HCT116 (cell line): Measurements from ENCODE around the gene CLEC14A. TPM values are rescaled to one million over a fixed set of nuclear protein-coding genes. Genes with fewer than 3 reads are reported as not detected.

Experiments
- ATAC-seq: fragments of 200-7000 bp; cut with Tn5 transposase; 2 replicates; pipeline ENCODE4 v1.9.1; 2020; ENCODE audit warnings: mild to moderate bottlenecking, moderate library complexity
- BruUV-seq: library from RNA; stranded (reverse); fragments of 400-500 nt; replicated peaks from 2 replicates; lab custom pipeline; 2021; lab: Mats Ljungman, UMichigan
- CTCF ChIA-PET: fragments of 300-600 bp; sonication (Branson Sonifier 250); formaldehyde crosslinking; loops from one replicate; lab custom pipeline; 2021; ENCODE audit warnings: antibody characterized with exemption; lab: Charles Lee
- POLR2A ChIA-PET: fragments of 300-600, 350-600 bp; sonication (Branson Sonifier 250); formaldehyde crosslinking; loops from one replicate; lab custom pipeline; 2021; ENCODE audit warnings: antibody characterized with exemption; lab: Charles Lee
- RAD21 ChIA-PET, 2 experiments: fragments of 300-600 bp; sonication (Branson Sonifier 250); formaldehyde crosslinking; loops; one replicate each; lab custom pipeline; 2023; ENCODE audit warnings: low total read pairs in 2 of 2; ENCODE audit not compliant: uncharacterized antibody in 2 of 2, unreplicated experiment in 2 of 2, low non-redundant PET in 1 of 2; lab: Charles Lee
- DNase-seq: peaks from one replicate; pipeline ENCODE4 v3.0.0-alpha.2; 2010; ENCODE audit warnings: low read depth, low spot score
- H2AFZ ChIP-seq: fragments of 200-600 bp; shearing (Covaris generic), sonication (generic); 2 replicates; pipeline ENCODE4 v1.6.1; 2017; ENCODE audit warnings: low read depth, mixed run types, mixed read lengths, antibody characterized with exemption, low read length; ENCODE audit not compliant: poor library complexity, severe bottlenecking
- H3K27ac ChIP-seq: 2 replicates; pipeline ENCODE4 v1.5.1; 2012; ENCODE audit warnings: low read depth, low read length
- H3K27me3 ChIP-seq: fragments of 200-600 bp; sonication (generic); 2 replicates; pipeline ENCODE4 v1.6.1; 2016; ENCODE audit warnings: mixed run types, low read length, mixed read lengths; ENCODE audit not compliant: insufficient read depth
- H3K36me3 ChIP-seq, 2 experiments: fragments of 200-500 bp in 1 of 2; fragments of 200-600 bp in 1 of 2; sonication (Bioruptor generic) in 1 of 2; sonication (generic) in 1 of 2; 2 replicates each; pipeline versions ENCODE4 v1.5.1 to v1.6.1; 2014 to 2016; ENCODE audit warnings: low read length in 2 of 2, inconsistent platforms in 1 of 2, mixed read lengths in 1 of 2, mixed run types in 1 of 2; ENCODE audit not compliant: insufficient read depth in 2 of 2, control insufficient read depth in 1 of 2
- H3K4me1 ChIP-seq, 2 experiments: fragments of 200-600 bp in 1 of 2; sonication (generic) in 1 of 2; 2 replicates each; pipeline versions ENCODE4 v1.5.1 to v1.6.1; 2012 to 2017; ENCODE audit warnings: low read length in 2 of 2, inconsistent platforms in 1 of 2, mild to moderate bottlenecking in 1 of 2, mixed read lengths in 1 of 2, mixed run types in 1 of 2, moderate library complexity in 1 of 2; ENCODE audit not compliant: insufficient read depth in 2 of 2, control insufficient read depth in 1 of 2
- H3K4me2 ChIP-seq: fragments of 200-600 bp; sonication (generic); 2 replicates; pipeline ENCODE4 v1.6.1; 2017; ENCODE audit warnings: mixed run types, low read length, mixed read lengths
- H3K4me3 ChIP-seq, 2 experiments: fragments of 200-600 bp in 1 of 2; sonication (generic) in 1 of 2; replicated peaks in 1 of 2; 2 replicates each; pipeline ENCODE4 v1.5.1; 2011 to 2016; ENCODE audit warnings: low read length in 2 of 2, control low read depth in 1 of 2, low read depth in 1 of 2, mild to moderate bottlenecking in 1 of 2, mixed read lengths in 1 of 2, mixed run types in 1 of 2
- H3K79me2 ChIP-seq: fragments of 200-600 bp; sonication (generic); 2 replicates; pipeline ENCODE4 v1.6.1; 2017; ENCODE audit warnings: mild to moderate bottlenecking, mixed run types, low read length, moderate library complexity, mixed read lengths; ENCODE audit not compliant: insufficient read depth
- H3K9ac ChIP-seq: fragments of 200-600 bp; sonication (generic); 2 replicates; pipeline ENCODE4 v1.6.1; 2016; ENCODE audit warnings: low read length, mixed read lengths
- H3K9me2 ChIP-seq: fragments of 200-600 bp; sonication (generic), shearing (Covaris generic); 2 replicates; pipeline ENCODE4 v1.6.1; 2017; ENCODE audit warnings: mixed run types, mild to moderate bottlenecking, moderate library complexity; ENCODE audit not compliant: insufficient read depth
- H3K9me3 ChIP-seq, 2 experiments: fragments of 200-500 bp in 1 of 2; fragments of 200-600 bp in 1 of 2; sonication (Bioruptor generic) in 1 of 2; sonication (generic) in 1 of 2; 2 replicates each; pipeline ENCODE4 v1.6.1; 2014 to 2017; ENCODE audit warnings: low read length in 2 of 2, mixed read lengths in 2 of 2, inconsistent platforms in 1 of 2, low read depth in 1 of 2, mild to moderate bottlenecking in 1 of 2, mixed run types in 1 of 2, moderate library complexity in 1 of 2; ENCODE audit not compliant: control insufficient read depth in 1 of 2, insufficient read depth in 1 of 2
- H4K20me1 ChIP-seq: fragments of 200-600 bp; sonication (generic), shearing (Covaris generic); 2 replicates; pipeline ENCODE4 v1.6.1; 2017; ENCODE audit warnings: mixed run types, mild to moderate bottlenecking, moderate library complexity; ENCODE audit not compliant: insufficient read depth
- CEBPB ChIP-seq: IDR thresholded peaks from 2 replicates; pipeline ENCODE4 v1.6.1; 2012; ENCODE audit warnings: low read depth
- EZH2phosphoT487 ChIP-seq: fragments of 200-600 bp; IDR thresholded peaks from 2 replicates; pipeline ENCODE4 v1.6.1; 2018; ENCODE audit warnings: antibody characterized with exemption, borderline replicate concordance
- POLR2AphosphoS5 ChIP-seq: IDR thresholded peaks from 2 replicates; pipeline ENCODE4 v1.6.1; 2011; ENCODE audit warnings: mild to moderate bottlenecking, low read depth, low read length, moderate library complexity
- SIN3A ChIP-seq: IDR thresholded peaks from 2 replicates; pipeline ENCODE4 v1.6.1; 2012; ENCODE audit warnings: low read depth
- ZNF274 ChIP-seq: fragments of 200-500 bp; sonication (Bioruptor generic); IDR thresholded peaks from 2 replicates; pipeline ENCODE4 v1.6.1; 2014; ENCODE audit warnings: mild to moderate bottlenecking, low read depth, low read length, inconsistent platforms
- intact Hi-C: fragments of 100-400 bp; cut with micrococcal nuclease; formaldehyde crosslinking; loops from 2 replicates; pipeline ENCODE4 v1.10.0; 2022
- total RNA-seq: library from RNA; stranded (reverse); gene quantifications from one replicate; pipeline ENCODE4 v1.2.1, GENCODE V29; 2021; ENCODE audit not compliant: unreplicated experiment
- TF ChIP-seq, protein P1 (sequence below), 3 experiments: fragments of 200-600 bp in 1 of 3; sonication (generic) in 1 of 3; IDR thresholded peaks in 2 of 3; conservative IDR thresholded peaks in 1 of 3; 2 replicates each; pipeline ENCODE4 v1.5.1; 2012 to 2017; ENCODE audit warnings: low read depth in 2 of 3, low read length in 2 of 3, antibody characterized with exemption in 1 of 3, borderline replicate concordance in 1 of 3, control low read depth in 1 of 3, mild to moderate bottlenecking in 1 of 3, mixed read lengths in 1 of 3, mixed run types in 1 of 3, moderate library complexity in 1 of 3; ENCODE audit not compliant: insufficient read depth in 1 of 3

CLEC14A gene
- total RNA-seq, 1 experiment from 2014 or later, result 0.10 TPM

DNA sequence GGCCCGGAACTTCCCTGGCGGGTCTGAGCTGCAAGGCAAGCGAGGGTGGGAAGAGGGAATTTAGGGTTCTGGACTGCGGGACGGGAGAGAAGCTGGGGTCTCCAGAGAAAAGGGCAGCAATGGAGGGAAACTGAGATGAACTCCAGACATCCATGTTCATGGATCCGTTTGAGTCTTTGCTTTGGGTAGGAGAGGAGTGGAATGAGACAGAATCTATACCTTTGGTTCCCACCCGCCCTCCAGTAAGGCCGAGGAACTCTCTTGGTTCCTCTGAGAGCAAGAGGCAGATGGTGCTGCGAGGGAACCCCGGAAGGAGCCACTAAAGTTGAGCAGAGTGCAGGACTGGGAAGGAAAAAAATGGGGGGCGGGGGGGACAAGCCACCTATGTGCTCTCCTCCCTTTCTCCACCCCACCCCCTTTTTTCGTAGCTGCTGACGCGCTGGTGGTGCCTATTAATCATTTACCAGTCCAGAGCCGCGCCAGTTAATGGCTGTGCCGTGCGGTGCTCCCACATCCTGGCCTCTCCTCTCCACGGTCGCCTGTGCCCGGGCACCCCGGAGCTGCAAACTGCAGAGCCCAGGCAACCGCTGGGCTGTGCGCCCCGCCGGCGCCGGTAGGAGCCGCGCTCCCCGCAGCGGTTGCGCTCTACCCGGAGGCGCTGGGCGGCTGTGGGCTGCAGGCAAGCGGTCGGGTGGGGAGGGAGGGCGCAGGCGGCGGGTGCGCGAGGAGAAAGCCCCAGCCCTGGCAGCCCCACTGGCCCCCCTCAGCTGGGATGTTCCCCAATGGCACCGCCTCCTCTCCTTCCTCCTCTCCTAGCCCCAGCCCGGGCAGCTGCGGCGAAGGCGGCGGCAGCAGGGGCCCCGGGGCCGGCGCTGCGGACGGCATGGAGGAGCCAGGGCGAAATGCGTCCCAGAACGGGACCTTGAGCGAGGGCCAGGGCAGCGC, 47.0 kb downstream of the CLEC14A start:
- Histone ChIP-seq H3K27me3 (no peaks in the 10 kb centered on the region), H3K9ac (no peak overlapping the region), H3K9me3 (no peaks in the 10 kb centered on the region), H3K4me1 (no peaks in the 10 kb centered on the region), H3K36me3 (no peaks in the 10 kb centered on the region), H4K20me1 (no peaks in the 10 kb centered on the region), H3K9me2 (no peaks in the 10 kb centered on the region), H3K27ac (no peak overlapping the region), H3K4me3 (no peak overlapping the region), H2AFZ (no peak overlapping the region), H3K79me2 (no peaks in the 10 kb centered on the region), H3K4me2 (no peak overlapping the region)
- no TSS peak for BruUV-seq
- ChIA-PET RAD21 (no interaction called here), POLR2A (no interaction called here), CTCF (no interaction called here)
- TF ChIP-seq CEBPB (no peak), SIN3A (no peak), EZH2phosphoT487 (no peak), ZNF274 (no peak), POLR2AphosphoS5 (no peak)
- TF ChIP-seq, protein P1, sequence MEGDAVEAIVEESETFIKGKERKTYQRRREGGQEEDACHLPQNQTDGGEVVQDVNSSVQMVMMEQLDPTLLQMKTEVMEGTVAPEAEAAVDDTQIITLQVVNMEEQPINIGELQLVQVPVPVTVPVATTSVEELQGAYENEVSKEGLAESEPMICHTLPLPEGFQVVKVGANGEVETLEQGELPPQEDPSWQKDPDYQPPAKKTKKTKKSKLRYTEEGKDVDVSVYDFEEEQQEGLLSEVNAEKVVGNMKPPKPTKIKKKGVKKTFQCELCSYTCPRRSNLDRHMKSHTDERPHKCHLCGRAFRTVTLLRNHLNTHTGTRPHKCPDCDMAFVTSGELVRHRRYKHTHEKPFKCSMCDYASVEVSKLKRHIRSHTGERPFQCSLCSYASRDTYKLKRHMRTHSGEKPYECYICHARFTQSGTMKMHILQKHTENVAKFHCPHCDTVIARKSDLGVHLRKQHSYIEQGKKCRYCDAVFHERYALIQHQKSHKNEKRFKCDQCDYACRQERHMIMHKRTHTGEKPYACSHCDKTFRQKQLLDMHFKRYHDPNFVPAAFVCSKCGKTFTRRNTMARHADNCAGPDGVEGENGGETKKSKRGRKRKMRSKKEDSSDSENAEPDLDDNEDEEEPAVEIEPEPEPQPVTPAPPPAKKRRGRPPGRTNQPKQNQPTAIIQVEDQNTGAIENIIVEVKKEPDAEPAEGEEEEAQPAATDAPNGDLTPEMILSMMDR (IDR thresholded peaks at IDR 0.05 in 2 of 3, conservative IDR thresholded peaks at IDR 0.05 in 1 of 3; ENCODE audit: borderline replicate concordance in 1 of 3, insufficient read depth in 1 of 3, low read depth in 2 of 3, low read length in 2 of 3), result no peak
- ATAC-seq (no peak), DNase-seq (no peak)
- intact Hi-C loops, result no loop called here
